ENCODE measurements around the gene PBXIP1. TPM values are rescaled to one million over a fixed set of nuclear protein-coding genes. Genes with fewer than 3 reads are reported as not detected.
A peak's percentile ranks its signal among the peaks of the same experiment; 100 is the strongest.

The PBXIP1 gene
- total RNA-seq, 2 experiments from 2014 or later = 23.8 to 37.7 TPM

- Histone ChIP-seq H3K9me2 (ENCODE audit: insufficient read depth, low read length) (no peaks in the 10 kb centered on the region), H3K4me2 (ENCODE audit: low read length) (peak overlapping the region; percentile 94), H3K27ac (ENCODE audit: low read depth, low read length, poor library complexity, severe bottlenecking) (peak overlapping the region; percentile 92), H3K9me3 (ENCODE audit: low read length) (no peaks in the 10 kb centered on the region), H3K36me3 (ENCODE audit: insufficient read depth, low read length) (no peaks in the 10 kb centered on the region), H2AFZ (ENCODE audit: low read length) (peak overlapping the region; percentile 79; the same call in 1 of the 2 replicates), H4K20me1 (ENCODE audit: insufficient read depth, low read length) (no peaks in the 10 kb centered on the region), H3K4me1 (ENCODE audit: insufficient read depth, low read length, poor library complexity, severe bottlenecking) (peaks cover 65% of the 10 kb centered on the region), H3K4me3 (ENCODE audit: low read depth, low read length, poor library complexity, severe bottlenecking) (peak overlapping the region; percentile 71), H3K79me2 (ENCODE audit: insufficient read depth, low read depth, low read length) (peaks cover 10% of the 10 kb centered on the region; the same call in 1 of the 2 replicates)
- intact Hi-C loops (cut with micrococcal nuclease; ENCODE audit: unreplicated experiment) = loop anchor here (1.0 to 5.0 kb wide), 5 partner anchors 15 to 140 kb away; partner anchors contain the start of genes ADAM15 and EFNA4
- no TSS peak for BruUV-seq (replicated peaks)
- POLR2A ChIA-PET = interaction anchor here (0.6 to 1.9 kb wide), 3 partner anchors 19 to 50 kb away, joined by 3 to 6 read pairs (median 4); partner anchors contain the start of genes FLAD1 and PBXIP1
- CTCF ChIA-PET (ENCODE audit: unreplicated experiment) = interaction anchor here (1.7 kb wide), 1 partner anchor 15 kb away, joined by 5 read pairs; no protein-coding TSS in a partner anchor
- DNase-seq (ENCODE audit: low spot score) = peak; percentile 98
- TF ChIP-seq EZH2phosphoT487 (IDR thresholded peaks at IDR 0.05; ENCODE audit: borderline replicate concordance, low read depth, low read length) (no peak), CTCF (conservative IDR thresholded peaks at IDR 0.05; ENCODE audit: low read length) (peak; percentile 74)
These were observed 46.0 kb upstream of the PBXIP1 start for GRCh38 chr1:155001675-155002463.

GRCh38 chr1:155001425-155001674 is 45.5 kb upstream of the PBXIP1 start:
- intact Hi-C loops (cut with micrococcal nuclease; ENCODE audit: unreplicated experiment) = loop anchor here (1.0 to 5.0 kb wide), 3 partner anchors 50 to 139 kb away; partner anchors contain the start of genes ADAM15 and EFNA4
- no peak for TF ChIP-seq CTCF (conservative IDR thresholded peaks at IDR 0.05; ENCODE audit: low read length)
- no peak for TF ChIP-seq EZH2phosphoT487 (IDR thresholded peaks at IDR 0.05; ENCODE audit: borderline replicate concordance, low read depth, low read length)
- no peaks in the 10 kb centered on the region for H3K9me3 ChIP-seq (ENCODE audit: low read length)
- DNase-seq (ENCODE audit: low spot score) = no peak
- peak overlapping the region; percentile 94 for H3K4me2 ChIP-seq (ENCODE audit: low read length)
- ChIA-PET CTCF (ENCODE audit: unreplicated experiment) (interaction anchor here (1.7 kb wide), 1 partner anchor 16 kb away, joined by 5 read pairs; no protein-coding TSS in a partner anchor), POLR2A (interaction anchor here (0.6 to 1.9 kb wide), 3 partner anchors 19 to 50 kb away, joined by 3 to 6 read pairs (median 4); partner anchors contain the start of genes FLAD1 and PBXIP1)
- peak overlapping the region; percentile 79 for H2AFZ ChIP-seq (ENCODE audit: low read length)
- H3K79me2 ChIP-seq (ENCODE audit: insufficient read depth, low read depth, low read length) = peaks cover 10% of the 10 kb centered on the region; the same call in 1 of the 2 replicates
- H4K20me1 ChIP-seq (ENCODE audit: insufficient read depth, low read length) = no peaks in the 10 kb centered on the region
- peak overlapping the region; percentile 92 for H3K27ac ChIP-seq (ENCODE audit: low read depth, low read length, poor library complexity, severe bottlenecking)
- BruUV-seq (replicated peaks) = no TSS peak
- H3K4me3 ChIP-seq (ENCODE audit: low read depth, low read length, poor library complexity, severe bottlenecking) = peak overlapping the region; percentile 71
- no peaks in the 10 kb centered on the region for H3K9me2 ChIP-seq (ENCODE audit: insufficient read depth, low read length)
- H3K4me1 ChIP-seq (ENCODE audit: insufficient read depth, low read length, poor library complexity, severe bottlenecking) = peaks cover 60% of the 10 kb centered on the region
- H3K36me3 ChIP-seq (ENCODE audit: insufficient read depth, low read length) = no peaks in the 10 kb centered on the region

Measured in OCI-LY7 (cell line).